Right kidney (tissue), 1 donor: ENCODE data around the gene CNOT8.
"Not testable (repeated sequence)": the region's sequence is repeated elsewhere in the genome, so short reads cannot be mapped to it uniquely, and the experiment has no call there.

Source experiments
- DNase-seq: peaks from one replicate; pipeline ENCODE4 v3.0.0-alpha.2; 2016

Gene CNOT8

GRCh38 chr5:154832804-154833203 lies 25.6 kb upstream of the CNOT8 start:
- DNase-seq, result not testable (repeated sequence)

DNA sequence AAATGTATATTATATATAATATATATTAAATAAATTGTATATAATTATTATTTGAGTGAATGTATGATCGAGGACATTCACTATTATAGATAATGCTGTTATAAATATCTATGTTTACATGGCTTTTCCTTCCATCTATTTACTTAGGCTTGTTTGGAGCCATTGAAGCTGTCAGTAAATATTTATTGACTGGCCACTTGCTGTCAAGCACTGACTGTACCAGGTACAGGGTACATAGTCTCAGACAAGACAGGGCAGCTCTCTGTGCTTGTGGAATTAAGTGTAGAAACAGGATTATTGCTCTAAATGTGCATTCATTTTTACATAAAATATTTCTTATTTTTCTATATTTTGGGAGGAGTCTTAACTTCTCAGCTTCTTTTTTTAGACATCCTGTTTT lies 24.4 kb upstream of the CNOT8 start:
- DNase-seq, result no peak

- not testable (repeated sequence) for DNase-seq
Observed at GRCh38 chr5:154835701-154836052, 22.8 kb upstream of the CNOT8 start.

GRCh38 chr5:154836225-154836624 lies 22.2 kb upstream of the CNOT8 start:
- DNase-seq, result no peak

GRCh38 chr5:154837009-154837901 lies 21.2 kb upstream of the CNOT8 start:
- DNase-seq, result no peak

- DNase-seq, result no peak
Observed at GRCh38 chr5:154840435-154841272, 17.8 kb upstream of the CNOT8 start.

- DNase-seq, result no peak
Observed at GRCh38 chr5:154841273-154841661, 17.2 kb upstream of the CNOT8 start.

DNA sequence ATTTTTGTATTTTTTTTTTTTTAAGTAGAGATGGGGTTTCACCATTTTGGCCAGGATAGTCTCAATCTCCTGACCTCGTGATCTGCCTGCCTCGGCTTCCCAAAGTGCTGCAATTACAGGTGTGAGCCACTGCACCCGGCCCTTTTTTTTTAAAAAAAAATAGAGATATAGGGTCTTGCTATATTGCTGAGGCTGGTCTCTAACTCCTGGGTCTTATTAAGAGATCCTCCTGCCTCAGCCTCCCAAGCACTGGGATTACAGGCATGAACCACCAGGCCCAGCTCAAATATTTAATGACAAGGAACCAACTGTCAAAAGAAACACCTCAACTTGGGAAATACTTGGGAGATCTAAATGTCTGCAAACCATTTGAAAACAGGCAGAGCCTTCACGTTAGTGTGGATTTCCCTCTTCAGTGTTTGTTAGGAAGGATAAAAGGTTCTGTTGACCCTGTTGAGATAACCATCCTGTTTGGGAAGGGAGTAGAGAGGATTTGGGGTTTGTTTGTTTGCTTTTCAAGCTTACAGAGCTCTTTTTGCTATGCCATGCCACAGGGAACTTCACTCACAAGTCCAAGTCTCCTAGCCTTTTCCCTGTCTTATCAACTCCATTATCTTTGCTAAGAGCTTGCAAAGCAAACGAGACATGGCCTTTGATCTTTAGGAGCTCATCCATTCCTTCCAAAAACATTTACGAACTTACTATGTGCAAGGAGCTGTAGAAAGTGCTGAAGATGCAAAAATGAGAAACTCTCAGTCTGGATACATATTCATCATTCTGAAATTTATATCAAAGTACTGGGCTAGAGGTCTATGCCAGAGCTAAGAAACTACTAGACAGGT lies 15.5 kb upstream of the CNOT8 start:
- DNase-seq, result no peak

DNA sequence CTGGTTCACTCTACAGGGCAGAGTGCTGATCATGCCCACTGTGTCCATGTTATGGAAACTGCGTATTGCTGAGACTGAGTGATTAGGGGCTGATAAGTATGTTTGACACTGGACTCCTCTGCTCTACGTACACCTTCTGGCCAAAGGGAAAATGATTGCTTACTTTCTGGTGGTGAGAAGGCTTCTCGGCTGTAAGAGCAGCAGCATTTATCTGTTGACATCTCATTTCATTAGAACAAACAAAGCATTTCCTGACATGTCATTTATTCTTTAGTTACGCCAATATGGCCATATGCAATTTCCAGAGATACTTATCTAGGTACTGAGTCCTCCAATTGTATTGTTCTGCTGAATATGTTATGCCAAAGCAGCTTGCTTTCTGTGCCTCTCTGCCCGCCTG lies 13.6 kb upstream of the CNOT8 start:
- DNase-seq, result no peak

DNA sequence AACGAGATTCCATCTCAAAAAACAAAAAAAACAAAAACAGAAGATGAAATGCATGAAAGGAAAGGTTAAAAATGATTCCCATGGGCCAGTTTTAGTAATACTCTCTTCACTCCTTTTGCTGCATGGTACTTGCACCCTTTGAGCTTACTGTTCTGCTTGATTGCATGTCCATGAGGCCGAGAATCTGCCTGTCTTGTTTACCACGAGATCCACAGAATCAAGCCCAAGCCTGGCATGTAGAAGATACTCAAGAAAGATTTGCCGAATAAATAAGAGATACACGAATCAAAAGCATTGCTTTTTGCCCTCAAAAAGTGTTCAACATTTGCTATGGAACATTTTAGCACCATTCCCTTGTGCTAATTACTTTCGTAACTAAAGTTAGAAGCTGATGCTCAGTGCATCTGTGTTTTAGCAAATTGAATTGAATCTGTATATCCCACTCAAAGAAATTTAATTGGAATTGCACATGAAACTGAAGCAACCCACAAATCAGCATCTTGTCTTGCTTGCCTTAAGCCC lies 9.1 kb upstream of the CNOT8 start:
- no peak for DNase-seq

DNA sequence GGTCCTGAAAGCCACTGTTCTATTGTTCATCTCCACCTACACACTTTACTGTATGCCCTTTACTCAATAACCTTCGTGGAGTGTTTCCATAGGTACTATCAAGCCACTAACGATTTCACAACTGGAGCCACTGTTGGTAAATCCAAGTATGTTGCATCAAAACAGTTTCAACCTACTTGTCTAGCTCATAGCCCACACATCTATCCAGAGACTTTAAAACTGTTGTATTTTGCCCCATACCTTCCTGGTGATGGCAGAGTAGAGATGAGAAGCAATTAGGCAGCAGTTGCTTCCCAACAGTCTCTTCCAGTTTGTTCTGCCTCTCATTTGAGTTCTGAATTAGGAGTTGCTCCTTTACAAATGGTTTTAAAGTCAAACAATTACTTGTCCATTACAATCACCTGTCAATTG lies 8.6 kb upstream of the CNOT8 start:
- DNase-seq, result no peak

DNA sequence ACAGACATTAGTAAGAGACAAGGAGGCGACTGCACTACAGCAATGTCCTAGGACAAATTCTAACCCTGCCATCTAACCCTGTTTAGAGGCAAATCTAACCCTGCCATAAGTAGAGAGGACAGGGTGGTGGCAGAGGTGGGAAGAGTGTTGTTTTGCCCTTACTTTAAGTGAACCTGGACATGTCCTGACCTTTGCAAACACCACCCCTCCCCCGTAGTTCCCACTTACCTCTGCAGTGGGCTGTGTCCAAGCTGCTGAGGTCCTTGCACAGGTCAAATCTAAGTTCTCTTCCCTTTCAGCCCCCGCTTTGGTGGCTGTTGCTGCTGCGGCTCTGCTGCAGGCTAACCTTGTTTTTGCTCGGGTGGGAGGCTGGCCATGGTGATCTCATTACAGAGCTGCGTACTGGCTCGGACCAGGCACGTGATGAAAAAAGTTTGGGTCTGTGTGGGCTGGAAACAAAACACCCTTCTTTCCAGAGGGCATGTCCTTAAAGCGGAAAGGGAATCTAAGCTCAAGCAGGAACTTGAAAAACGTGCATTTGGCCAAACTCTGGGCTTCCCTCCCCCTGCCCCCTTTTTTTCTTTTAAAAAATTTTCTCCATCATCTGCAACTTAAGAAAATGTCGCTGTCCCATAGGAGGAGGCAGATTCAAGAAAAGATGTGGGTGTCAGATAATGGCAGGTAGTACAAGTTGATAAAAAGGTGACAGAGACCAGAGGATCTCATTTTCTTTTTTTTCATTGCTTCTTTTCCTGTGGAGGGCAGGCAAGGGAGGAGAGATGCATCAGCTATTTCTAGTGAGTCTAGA lies 8.0 kb upstream of the CNOT8 start, which contains the start of gene FAXDC2:
TSS of gene FAXDC2 (minus strand) at position 349 of the 808 bp plus-strand sequence. CDS start 12,425 bp downstream, outside the sequence.
- DNase-seq, result peak; percentile 80

- DNase-seq, result no peak
Observed at GRCh38 chr5:154851351-154851750, 7.1 kb upstream of the CNOT8 start.

GRCh38 chr5:154857530-154858296 lies 714 bp upstream of the CNOT8 start:
- DNase-seq, result peak; percentile 100

DNA sequence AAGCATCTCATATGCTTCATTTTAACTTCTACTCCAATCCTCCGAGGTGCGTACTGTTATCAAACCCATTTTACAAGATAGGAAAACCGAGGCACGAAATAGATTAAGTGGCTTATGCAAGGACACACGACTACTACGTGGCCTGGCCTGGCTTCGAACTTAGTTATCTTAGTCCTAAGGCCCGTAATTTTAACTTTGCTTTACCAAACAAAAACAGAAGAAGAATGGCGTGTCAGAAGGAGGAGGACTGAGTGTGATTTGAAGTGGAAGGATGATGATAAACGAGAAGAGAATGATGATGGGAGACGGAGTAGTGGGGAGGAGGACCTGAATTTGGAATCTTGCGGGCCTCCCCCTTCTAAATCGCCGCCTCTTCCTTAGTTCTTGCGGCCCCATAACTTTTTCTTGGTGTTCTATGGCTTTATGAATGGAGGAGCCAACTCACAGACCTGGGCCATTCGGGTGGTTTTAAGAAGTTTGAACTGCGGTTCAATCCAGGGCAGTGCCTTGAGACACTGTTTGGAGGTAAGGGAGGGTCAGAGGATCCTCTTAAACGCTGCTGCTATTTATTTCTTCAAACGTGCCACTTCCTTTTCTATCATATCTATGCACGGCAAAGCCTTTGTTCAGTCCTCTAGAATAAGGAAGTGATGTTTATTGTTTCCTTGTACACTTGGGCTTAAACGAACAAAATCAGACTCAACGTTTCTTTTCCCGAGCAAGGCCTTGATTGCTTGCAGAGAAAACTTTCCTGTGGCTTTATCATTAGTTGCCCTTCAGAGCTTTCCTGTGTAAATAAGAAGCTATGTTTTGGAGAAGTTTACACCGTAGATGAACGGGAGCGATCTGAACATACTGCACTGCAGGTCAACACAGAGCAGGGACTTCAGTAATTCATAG lies 795 bp downstream of the CNOT8 start:
- DNase-seq, result peak; percentile 39

DNA sequence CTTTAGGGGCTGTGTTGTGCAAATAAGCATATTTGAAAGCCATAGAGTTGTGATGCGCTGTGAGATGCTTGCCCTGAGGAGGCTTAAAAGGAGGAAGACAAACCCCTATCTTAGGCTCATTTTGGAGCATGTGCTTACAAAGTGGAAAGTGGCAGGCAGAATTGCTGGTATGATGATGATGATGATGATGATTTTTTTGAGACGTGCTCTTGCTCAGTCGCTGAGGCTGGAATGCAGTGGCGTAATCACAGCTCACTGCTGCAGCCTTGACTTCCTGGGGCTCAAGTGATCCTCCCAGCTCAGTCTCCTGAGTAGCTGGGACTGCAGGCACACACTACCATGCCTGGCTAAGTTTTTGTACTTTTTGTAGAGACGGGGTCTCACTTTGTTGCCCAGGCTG lies 1.7 kb downstream of the CNOT8 start:
- DNase-seq, result no peak

- DNase-seq, result no peak
Observed at GRCh38 chr5:154860765-154861164, 2.3 kb downstream of the CNOT8 start.

GRCh38 chr5:154861946-154862345 lies 3.5 kb downstream of the CNOT8 start:
- no peak for DNase-seq

DNA sequence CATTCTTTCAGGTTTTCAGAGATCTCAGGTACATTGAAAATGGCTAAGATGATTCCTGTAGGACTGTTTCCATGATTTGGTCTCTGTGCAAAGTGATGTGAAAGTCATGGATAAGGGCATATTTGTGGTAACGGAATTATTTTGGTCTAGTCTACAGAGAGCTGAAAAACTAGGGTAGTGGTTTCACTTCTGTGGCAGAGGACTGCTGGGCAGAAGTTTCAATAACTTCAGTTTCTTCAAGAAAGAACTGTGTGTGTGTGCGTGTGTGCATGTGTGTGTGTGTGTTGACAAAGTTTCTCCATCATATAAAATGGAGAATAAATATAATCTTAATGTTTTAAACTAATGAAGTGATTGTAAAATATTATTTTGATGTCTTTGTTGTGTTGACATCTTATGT lies 4.3 kb downstream of the CNOT8 start:
- DNase-seq, result no peak
